Erythroblast (primary cell): ENCODE results near the gene STARD13.
"Not testable (repeated sequence)": the region's sequence is repeated elsewhere in the genome, so short reads cannot be mapped to it uniquely, and the experiment has no call there.

Source experiments
- DNase-seq, 2 experiments: peaks; one replicate each; lab custom pipeline; 2025; lab: John Stamatoyannopoulos, UW
- GATA1 ChIP-seq: IDR thresholded peaks from 2 replicates; pipeline ENCODE4 v1.6.1; 2011; ENCODE audit warnings: low read depth, mild to moderate bottlenecking, control low read depth, low read length, moderate library complexity
- POLR2A ChIP-seq: IDR thresholded peaks from 2 replicates; pipeline ENCODE4 v1.6.1; 2011; ENCODE audit warnings: mild to moderate bottlenecking, low read length

The STARD13 gene

DNA sequence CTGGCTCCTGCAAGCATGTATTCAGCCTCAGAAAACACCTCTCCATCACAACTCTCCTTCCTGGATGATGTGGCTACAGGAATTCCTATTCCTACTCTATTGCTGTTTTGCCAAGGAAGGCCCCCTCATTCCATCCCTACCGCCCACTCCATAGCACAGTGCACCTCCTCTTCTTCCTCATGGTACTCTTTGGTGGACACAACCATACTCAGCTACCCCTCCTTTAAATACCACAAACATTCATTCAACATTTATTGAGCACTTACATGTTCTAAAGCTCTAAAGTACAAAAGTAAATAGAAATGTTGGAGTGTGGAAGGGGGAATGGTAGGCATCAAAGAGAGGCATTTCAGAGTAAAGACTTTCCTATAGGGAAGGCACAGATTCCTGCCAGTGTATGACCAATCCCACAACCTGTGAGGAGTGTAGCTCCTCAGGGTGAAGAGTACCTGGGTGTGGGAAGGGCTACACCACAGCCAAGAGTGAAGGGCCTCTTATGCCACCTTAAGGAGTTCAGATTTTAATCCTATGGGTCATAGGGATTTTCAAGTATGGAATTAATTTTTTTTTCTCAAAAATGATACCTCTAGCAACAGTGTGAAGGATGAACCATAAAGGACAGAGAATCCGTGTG lies 42.5 kb downstream of the STARD13 start:
- DNase-seq: no peak
- no peak for TF ChIP-seq GATA1

DNA sequence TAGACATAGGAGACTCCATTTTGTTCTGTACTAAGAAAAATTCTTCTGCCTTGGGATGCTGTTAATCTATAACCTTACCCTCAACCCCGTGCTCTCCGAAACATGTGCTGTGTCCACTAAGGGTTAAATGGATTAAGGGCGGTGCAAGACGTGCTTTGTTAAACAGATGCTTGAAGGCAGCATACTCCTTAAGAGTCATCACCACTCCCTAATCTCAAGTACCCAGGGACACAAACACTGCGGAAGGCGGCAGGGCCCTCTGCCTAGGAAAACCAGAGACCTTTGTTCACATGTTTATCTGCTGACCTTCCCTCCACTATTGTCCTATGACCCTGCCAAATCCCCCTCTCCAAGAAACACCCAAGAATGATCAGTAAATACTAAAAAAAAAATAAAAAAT lies 43.2 kb downstream of the STARD13 start:
- not testable (repeated sequence) for DNase-seq

DNA sequence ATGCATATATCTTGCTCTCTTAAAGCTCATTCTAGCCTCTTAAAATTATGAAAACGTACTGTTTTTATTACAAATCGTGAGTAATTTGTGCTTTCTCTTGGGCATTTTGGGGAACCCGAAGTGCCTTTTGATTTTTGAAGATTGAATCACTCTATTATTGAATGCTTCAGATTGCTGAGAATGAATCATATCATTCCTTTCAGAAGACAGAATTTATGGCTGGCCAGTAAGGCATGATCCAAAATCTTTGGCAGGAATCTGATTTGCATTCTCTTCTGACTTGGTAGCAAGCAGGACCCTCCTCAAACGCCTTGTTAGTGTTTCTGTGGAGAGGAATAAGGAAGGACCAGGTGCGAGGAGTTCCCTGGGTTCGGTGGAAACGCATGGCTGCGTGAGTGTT lies 49.5 kb downstream of the STARD13 start:
- TF ChIP-seq POLR2A (no peak), GATA1 (no peak)
- no peak for DNase-seq

DNA sequence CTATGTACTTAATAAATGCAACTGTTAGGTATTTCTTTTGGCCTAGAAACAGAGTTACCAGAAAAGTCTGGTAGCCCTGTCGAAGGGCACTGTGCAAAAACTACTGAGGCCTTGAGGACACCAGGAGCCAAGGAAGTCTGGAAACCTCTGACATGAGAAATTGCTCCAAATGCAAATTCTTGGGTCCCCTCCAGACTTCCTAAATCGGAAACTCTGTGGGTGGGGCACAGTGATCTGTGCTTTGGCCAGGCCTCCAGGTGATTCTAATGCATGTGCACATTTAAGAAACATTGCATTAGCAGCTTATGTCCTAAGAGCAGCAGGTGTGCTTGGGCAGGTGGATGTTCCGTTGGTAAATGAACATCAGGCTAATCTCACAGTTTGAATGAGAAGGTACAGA lies 50.0 kb downstream of the STARD13 start:
- DNase-seq: no peak
- TF ChIP-seq POLR2A: no peak
- no peak for TF ChIP-seq GATA1

DNA sequence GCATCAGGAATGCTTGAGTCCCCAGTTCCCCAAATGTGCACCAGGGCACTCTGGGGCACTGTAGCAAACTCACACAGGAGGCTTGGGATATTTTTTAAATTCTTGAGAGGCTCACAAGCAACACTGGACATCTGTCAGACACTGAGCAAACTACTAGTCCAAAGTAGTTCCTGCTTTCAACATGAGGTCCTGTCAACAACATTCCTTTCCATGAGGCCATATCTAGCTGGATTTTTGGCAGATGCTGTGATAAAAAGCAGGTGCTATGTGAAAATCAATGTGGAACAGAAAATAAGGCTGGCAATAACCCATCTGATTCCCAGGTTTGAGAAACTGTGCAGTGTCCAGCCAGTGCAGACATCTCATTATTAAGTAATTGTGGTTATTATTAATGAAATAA lies 50.5 kb downstream of the STARD13 start:
- no peak for TF ChIP-seq GATA1
- no peak for TF ChIP-seq POLR2A
- no peak for DNase-seq

DNA sequence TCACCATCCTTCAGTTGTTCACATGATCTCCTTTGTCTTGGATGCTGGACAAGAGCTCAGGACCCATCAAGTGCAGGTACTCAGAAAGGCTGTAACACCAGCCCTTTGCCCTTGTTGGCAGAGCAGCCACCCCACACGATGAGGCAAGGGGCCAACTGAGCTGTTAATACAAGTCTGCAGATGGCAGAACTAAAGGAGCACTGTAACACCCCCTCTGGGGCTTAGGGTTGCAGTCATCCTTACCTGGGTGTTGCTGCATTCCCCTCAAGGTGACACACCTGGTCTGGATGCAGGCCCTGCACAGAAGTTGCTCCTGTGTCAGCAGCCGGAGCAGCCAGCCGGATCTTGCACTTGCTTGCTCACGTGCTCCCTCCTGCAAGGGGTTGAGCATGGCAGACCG lies 52.0 kb downstream of the STARD13 start:
- DNase-seq: no peak
- TF ChIP-seq POLR2A: no peak
- TF ChIP-seq GATA1: no peak

DNA sequence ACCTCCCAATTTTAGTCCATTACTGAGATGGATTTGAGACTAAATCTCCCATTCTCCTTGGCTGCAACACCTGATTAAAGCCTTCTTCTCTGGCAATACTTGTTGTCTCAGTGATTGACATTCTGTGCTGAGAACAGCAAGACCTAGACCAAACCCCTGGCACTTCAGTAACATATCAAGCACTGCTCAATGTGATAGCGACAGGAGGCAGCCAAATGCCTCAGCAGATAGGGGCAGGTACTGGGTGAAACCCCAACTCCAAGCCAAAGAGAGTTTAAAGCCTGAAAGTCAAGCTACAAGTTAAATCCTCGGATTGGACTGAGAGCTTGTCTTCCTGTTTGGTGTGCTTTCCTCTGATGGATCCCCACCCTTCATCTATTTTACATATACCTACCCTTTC lies 52.7 kb downstream of the STARD13 start:
- TF ChIP-seq POLR2A (no peak), GATA1 (no peak)
- no peak for DNase-seq

DNA sequence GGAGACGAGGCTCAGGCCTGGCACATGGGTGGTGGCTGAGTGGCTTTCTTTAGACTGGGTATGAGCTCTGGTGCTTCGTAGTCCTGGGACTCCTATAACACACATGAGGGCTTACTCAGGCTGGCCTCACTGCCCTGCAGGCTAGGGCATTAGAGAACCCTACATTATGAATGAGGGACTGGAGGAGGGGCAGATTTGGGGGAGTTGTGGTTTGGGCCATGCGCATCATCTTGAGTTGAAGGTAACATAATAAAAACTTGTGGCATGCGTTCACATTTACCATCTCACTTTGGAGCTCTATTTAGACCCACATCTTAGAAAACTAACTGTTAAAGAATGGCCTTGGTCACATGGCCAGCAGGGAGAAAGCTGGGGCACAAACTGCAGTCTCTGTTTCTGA lies 54.2 kb downstream of the STARD13 start:
- no peak for TF ChIP-seq POLR2A
- no peak for DNase-seq

DNA sequence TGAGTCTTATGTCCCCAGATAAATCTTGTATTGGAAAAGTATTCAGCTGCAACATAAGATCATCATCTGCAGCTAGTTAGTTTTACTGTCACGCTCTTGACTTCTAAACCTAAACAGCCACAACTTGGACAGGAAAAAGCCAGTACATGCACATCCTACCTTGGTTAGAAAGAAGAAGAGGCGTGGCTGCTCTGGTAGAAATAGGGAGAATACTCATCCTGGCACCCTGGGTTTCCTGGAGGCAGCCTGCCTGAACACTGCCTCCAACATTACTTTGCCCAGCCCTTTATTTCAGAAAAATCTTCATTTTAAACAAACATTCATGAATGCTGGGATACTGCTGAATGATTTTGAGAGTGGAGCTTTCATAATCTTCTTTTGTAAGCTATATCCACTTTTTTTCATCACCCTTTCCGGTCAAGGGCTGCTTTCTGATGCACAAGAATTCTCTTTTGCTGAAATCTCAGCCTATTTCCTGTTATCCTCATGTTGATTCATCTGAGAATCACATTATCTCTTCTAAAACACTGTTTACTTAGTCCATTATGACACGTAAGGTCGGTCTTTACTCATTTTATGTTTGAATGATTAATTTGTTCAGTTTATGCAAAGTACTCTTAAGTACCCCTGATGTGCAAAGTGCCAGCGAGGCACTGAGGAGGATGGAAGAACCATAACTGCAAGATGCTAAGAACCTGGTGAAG lies 55.2 kb downstream of the STARD13 start:
- DNase-seq: no peak
- TF ChIP-seq GATA1 (no peak), POLR2A (no peak)

DNA sequence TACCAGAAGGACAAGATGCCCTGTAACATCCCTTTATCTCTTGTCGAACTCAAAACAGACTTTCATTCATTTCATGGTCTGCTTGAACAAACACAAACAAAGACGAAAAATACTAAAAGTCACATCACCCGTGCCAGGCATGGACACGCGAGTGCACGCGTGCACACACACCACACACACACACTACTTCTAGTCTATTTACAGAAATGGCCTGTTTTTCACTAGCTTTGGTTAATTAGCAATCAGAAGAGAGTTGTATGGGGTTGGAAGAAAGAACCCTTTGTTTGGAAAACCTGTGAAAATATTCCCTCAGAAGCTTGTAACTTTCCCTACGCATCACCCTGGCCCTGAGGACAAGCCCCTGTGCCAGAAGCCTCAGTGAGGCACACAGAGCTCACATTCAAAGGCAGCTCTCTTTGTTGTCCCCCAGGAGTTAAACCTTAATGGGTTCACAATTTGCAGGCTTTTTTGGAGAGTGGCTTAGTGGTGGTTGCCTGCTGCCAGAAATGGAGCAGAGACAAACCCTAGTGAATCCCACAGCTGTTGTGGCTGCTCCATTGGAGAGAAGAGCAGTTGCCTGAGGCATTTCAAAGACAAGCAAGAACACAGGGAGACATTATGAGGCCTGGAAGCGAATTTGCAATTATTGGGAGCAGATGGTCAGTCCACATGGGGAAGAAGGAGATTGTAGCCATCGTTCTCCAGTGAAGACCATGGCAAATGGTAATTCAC lies 55.9 kb downstream of the STARD13 start:
- no peak for TF ChIP-seq GATA1
- no peak for TF ChIP-seq POLR2A
- no peak for DNase-seq

DNA sequence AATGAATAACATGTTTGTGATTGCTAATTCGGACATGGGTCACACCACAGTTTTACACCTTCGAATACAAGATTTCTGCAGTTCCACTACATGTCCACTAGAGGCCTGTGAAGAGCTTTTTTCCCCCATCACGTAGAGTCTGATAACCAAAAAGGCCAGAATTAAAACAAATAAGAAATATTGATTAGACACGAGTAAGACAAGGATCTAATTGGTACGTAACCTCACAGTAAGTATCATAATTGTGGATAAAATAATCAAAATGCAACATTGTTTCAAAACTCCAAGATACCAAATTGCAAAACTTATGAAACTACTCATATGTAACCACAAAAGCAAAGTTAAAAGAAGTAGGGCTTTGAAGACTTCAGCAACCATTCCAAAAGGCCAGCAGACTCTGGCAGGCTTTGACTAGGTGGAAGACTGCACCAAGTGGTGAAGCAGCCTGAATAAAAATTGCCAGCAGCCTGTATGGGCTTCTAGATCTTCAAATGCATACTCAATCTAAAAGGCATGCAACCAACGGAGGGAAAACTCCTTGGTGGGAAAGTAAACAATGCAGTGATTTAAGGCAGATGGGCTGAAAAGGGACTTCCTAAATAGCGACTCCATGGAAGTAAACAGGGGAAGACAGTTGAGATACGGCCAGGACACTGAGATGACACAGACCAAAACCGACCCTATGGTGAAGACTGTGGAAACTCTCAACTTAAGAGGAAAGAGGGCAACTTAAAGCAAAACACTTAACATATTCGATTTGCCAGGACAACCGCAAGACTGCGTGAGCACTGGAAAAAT lies 56.7 kb downstream of the STARD13 start:
- DNase-seq: peak; percentile 39 to 59
- no peak for TF ChIP-seq POLR2A
- no peak for TF ChIP-seq GATA1

DNA sequence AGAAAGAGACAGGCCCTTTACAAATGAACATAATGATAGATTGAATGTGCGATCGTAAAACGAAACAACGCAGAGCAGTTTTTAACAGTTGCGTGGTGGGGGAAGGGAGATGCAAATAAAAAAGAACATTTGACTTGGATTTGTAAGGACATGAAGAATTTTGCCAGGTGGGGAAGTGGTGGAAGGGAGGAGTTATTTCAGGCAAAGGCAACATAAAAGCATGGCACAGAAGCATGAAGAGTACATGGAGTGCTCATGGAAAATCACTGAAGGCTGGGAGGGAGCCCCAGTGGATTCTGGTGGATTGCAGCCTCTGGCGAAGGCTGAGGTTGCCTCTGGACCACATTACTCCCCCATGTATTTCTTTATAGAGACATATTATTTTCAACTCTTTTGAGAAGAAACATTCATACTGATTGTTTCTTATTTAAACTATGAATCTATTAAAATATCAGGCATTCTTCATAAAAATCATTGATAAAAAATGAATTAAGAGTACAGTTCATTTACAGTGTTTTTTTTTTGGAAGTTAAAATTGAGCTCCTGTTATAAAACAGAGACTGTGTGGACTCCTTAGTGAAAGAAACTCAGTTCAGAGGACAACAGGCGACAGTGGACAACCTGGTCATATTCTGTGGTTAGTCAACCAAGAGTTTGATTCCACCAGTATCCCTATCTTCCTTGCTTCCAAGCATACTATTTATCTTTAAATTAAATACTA lies 57.5 kb downstream of the STARD13 start:
- no peak for DNase-seq
- TF ChIP-seq POLR2A: no peak
- TF ChIP-seq GATA1: no peak

DNA sequence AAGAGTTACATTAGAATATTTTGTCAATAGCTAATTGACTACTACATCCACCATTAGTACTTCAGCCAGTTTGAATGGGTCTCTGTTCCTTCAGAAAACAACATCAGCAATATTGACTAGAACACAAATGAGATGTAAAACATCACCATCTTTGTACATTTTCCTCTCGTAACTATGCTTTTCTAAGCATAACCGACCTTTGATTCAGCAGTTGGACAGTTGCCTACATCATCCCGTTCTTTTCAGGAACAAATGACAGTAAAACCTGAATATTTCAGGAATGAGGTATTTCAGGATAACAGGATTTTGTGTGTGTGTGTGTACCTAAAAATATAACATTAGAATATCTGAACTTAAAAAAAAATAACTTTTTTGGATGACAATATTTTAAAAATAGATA lies 60.9 kb downstream of the STARD13 start:
- no peak for DNase-seq
- no peak for TF ChIP-seq POLR2A
- no peak for TF ChIP-seq GATA1

DNA sequence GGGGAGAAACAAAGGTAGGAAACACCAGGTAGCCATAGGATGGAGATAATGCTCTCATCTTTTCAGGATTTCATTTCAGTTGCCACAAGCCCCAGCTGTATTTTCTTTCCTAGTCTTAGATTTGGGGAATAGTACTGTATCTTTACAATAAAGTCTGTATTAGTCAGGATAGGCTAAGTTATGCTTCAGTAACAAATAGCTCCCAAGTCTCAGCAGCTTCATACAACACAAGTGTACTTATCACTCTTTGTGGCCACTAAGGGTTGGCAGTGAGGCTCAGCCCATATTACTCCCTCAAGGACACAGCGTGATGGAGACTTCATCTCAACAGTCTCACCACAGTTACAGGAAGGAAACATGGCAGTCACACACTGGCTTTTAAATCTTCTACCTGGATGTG lies 61.4 kb downstream of the STARD13 start:
- DNase-seq: no peak
- TF ChIP-seq GATA1 (no peak), POLR2A (no peak)
